H1 (cell line): Measurements from ENCODE around the gene RPLP2. TPM values are rescaled to one million over a fixed set of nuclear protein-coding genes. Genes with fewer than 3 reads are reported as not detected.

Experiments
- CTCF ChIA-PET: fragments of 300-600 bp; sonication (Branson Sonifier 250); formaldehyde crosslinking; loops from one replicate; lab custom pipeline; 2021; ENCODE audit not compliant: partially characterized antibody; lab: Charles Lee
- POLR2A ChIA-PET: fragments of 300-600 bp; sonication (Branson Sonifier 250); formaldehyde crosslinking; loops from one replicate; lab custom pipeline; 2021; ENCODE audit warnings: inconsistent platforms; ENCODE audit not compliant: partially characterized antibody; lab: Charles Lee
- DNase-seq, 2 experiments: peaks; one replicate each; pipeline versions ENCODE4 v3.0.0 to v3.0.0-alpha.2; 2010 to 2022; ENCODE audit warnings: low spot score in 2 of 2, low read depth in 1 of 2, mixed read lengths in 1 of 2
- FAIRE-seq: peaks from 2 replicates; lab custom pipeline; 2011; peaks lifted over from hg19 to GRCh38; lab: Jason Lieb, UNC
- H2AFZ ChIP-seq: 2 replicates; pipeline ENCODE4 v1.8.1; 2012; ENCODE audit warnings: low read length, inconsistent platforms
- H2AK5ac ChIP-seq: 2 replicates; pipeline ENCODE4 v1.6.1; 2013; ENCODE audit warnings: low read depth, low read length
- H2BK120ac ChIP-seq: replicated peaks from 2 replicates; pipeline ENCODE3; 2013; ENCODE audit warnings: low read depth, low read length, inconsistent platforms
- H2BK12ac ChIP-seq: 2 replicates; pipeline ENCODE4 v1.6.1; 2013; ENCODE audit warnings: low read depth, low read length
- H2BK15ac ChIP-seq: 2 replicates; pipeline ENCODE4 v1.6.1; 2013; ENCODE audit warnings: low read length
- H2BK20ac ChIP-seq: 2 replicates; pipeline ENCODE4 v1.6.1; 2013; ENCODE audit warnings: low read length
- H2BK5ac ChIP-seq: 2 replicates; pipeline ENCODE4 v1.6.1; 2013; ENCODE audit warnings: low read depth, low read length
- H3K14ac ChIP-seq: 2 replicates; pipeline ENCODE4 v1.6.1; 2013; ENCODE audit warnings: inconsistent platforms; ENCODE audit not compliant: insufficient read length
- H3K18ac ChIP-seq: 2 replicates; pipeline ENCODE4 v1.6.1; 2013; ENCODE audit warnings: low read length; ENCODE audit errors: extremely low read depth
- H3K23ac ChIP-seq: 2 replicates; pipeline ENCODE4 v1.6.1; 2013; ENCODE audit warnings: inconsistent platforms; ENCODE audit not compliant: insufficient read length
- H3K23me2 ChIP-seq: 2 replicates; pipeline ENCODE4 v1.6.1; 2013; ENCODE audit warnings: low read depth, low read length
- H3K27ac ChIP-seq: 2 replicates; pipeline ENCODE4 v1.6.1; 2011; ENCODE audit warnings: low read depth, low read length, inconsistent platforms
- H3K27me3 ChIP-seq, 4 experiments: replicated peaks in 1 of 4; 1 replicate in 1 of 4; 2 replicates in 3 of 4; pipeline versions ENCODE4 v1.6.1 to v1.8.1; 2011 to 2013; ENCODE audit warnings: low read length in 3 of 4, mild to moderate bottlenecking in 3 of 4, inconsistent platforms in 2 of 4, mixed read lengths in 2 of 4, moderate library complexity in 1 of 4; ENCODE audit not compliant: control insufficient read depth in 3 of 4, insufficient read depth in 3 of 4; ENCODE audit errors: extremely low read depth in 1 of 4
- H3K36me3 ChIP-seq, 4 experiments: 2 replicates each; pipeline versions ENCODE4 v1.6.1 to v1.8.1; 2011 to 2013; ENCODE audit warnings: mild to moderate bottlenecking in 4 of 4, low read length in 3 of 4, moderate library complexity in 2 of 4, control low read depth in 1 of 4, inconsistent platforms in 1 of 4; ENCODE audit not compliant: insufficient read depth in 4 of 4, control insufficient read depth in 2 of 4
- H3K4ac ChIP-seq: replicated peaks from 2 replicates; pipeline ENCODE3; 2013; ENCODE audit warnings: low read length, low read depth, mixed read lengths, inconsistent platforms; ENCODE audit not compliant: insufficient read length
- H3K4me1 ChIP-seq, 4 experiments: replicated peaks in 1 of 4; 1 replicate in 1 of 4; 2 replicates in 3 of 4; pipeline versions ENCODE4 v1.6.1 to v1.8.1; 2011 to 2013; ENCODE audit warnings: low read length in 3 of 4, inconsistent platforms in 2 of 4, mixed read lengths in 1 of 4; ENCODE audit not compliant: insufficient read depth in 4 of 4, control insufficient read depth in 3 of 4
- H3K4me2 ChIP-seq, 2 experiments: 2 replicates each; pipeline versions ENCODE4 v1.6.1 to v1.8.1; 2011 to 2013; ENCODE audit warnings: low read depth in 2 of 2, low read length in 2 of 2, control low read depth in 1 of 2, inconsistent platforms in 1 of 2, mild to moderate bottlenecking in 1 of 2; ENCODE audit not compliant: insufficient read depth in 1 of 2
- H3K4me3 ChIP-seq, 4 experiments: fragments of 200-600, 300-600 bp in 1 of 4; sonication (generic), shearing (Covaris generic), sonication (Bioruptor Twin) in 1 of 4; 2 replicates each; pipeline versions ENCODE4 v1.5.1 to v1.8.1; 2011 to 2016; ENCODE audit warnings: low read length in 4 of 4, low read depth in 3 of 4, control low read depth in 2 of 4, inconsistent platforms in 2 of 4, mild to moderate bottlenecking in 2 of 4, mixed read lengths in 1 of 4, moderate library complexity in 1 of 4; ENCODE audit not compliant: insufficient read depth in 2 of 4; ENCODE audit errors: extremely low read depth in 1 of 4
- H3K56ac ChIP-seq: replicated peaks from 2 replicates; pipeline ENCODE3; 2013; ENCODE audit warnings: low read depth, mild to moderate bottlenecking, mixed read lengths, low read length, inconsistent platforms; ENCODE audit not compliant: insufficient read length
- H3K79me1 ChIP-seq: 2 replicates; pipeline ENCODE4 v1.6.1; 2013; ENCODE audit warnings: low read depth, low read length, control low read depth
- H3K79me2 ChIP-seq, 2 experiments: 2 replicates each; pipeline versions ENCODE4 v1.6.1 to v1.8.1; 2012 to 2013; ENCODE audit warnings: low read length in 2 of 2, mild to moderate bottlenecking in 2 of 2, inconsistent platforms in 1 of 2; ENCODE audit not compliant: insufficient read depth in 2 of 2, control insufficient read depth in 1 of 2
- H3K9ac ChIP-seq, 4 experiments: replicated peaks in 1 of 4; 1 replicate in 1 of 4; 2 replicates in 3 of 4; pipeline versions ENCODE4 v1.6.1 to v1.8.1; 2011 to 2013; ENCODE audit warnings: low read depth in 3 of 4, low read length in 3 of 4, control low read depth in 2 of 4, mild to moderate bottlenecking in 2 of 4, moderate library complexity in 2 of 4, inconsistent platforms in 1 of 4; ENCODE audit errors: extremely low read depth in 1 of 4
- H3K9me3 ChIP-seq, 2 experiments: 2 replicates each; pipeline versions ENCODE4 v1.6.1 to v1.8.1; 2012 to 2013; ENCODE audit warnings: mild to moderate bottlenecking in 2 of 2, moderate library complexity in 2 of 2, control low read depth in 1 of 2, inconsistent platforms in 1 of 2, low read depth in 1 of 2, low read length in 1 of 2, mixed read lengths in 1 of 2; ENCODE audit not compliant: insufficient read depth in 2 of 2
- H4K20me1 ChIP-seq, 2 experiments: replicated peaks in 1 of 2; 2 replicates each; pipeline versions ENCODE3 to v1.8.1; 2011 to 2013; ENCODE audit warnings: inconsistent platforms in 2 of 2, low read length in 2 of 2, mild to moderate bottlenecking in 1 of 2; ENCODE audit not compliant: insufficient read depth in 2 of 2, control insufficient read depth in 1 of 2
- H4K5ac ChIP-seq: 2 replicates; pipeline ENCODE4 v1.6.1; 2013; ENCODE audit warnings: low read length, low read depth, mixed read lengths, inconsistent platforms; ENCODE audit not compliant: insufficient read length
- H4K8ac ChIP-seq: 2 replicates; pipeline ENCODE4 v1.8.0; 2013; ENCODE audit warnings: mild to moderate bottlenecking, moderate library complexity, low read length, inconsistent platforms; ENCODE audit not compliant: insufficient read depth; ENCODE audit errors: extremely low read depth
- H4K91ac ChIP-seq: replicated peaks from 2 replicates; pipeline ENCODE3; 2013; ENCODE audit warnings: low read length, mixed read lengths, inconsistent platforms; ENCODE audit not compliant: insufficient read length
- EZH2 ChIP-seq: fragments of 200-600 bp; sonication (generic); IDR thresholded peaks from 2 replicates; pipeline ENCODE4 v1.7.1; 2012; ENCODE audit warnings: low read depth, mild to moderate bottlenecking, moderate library complexity, low read length, inconsistent platforms; ENCODE audit not compliant: severe bottlenecking
- FOSL1 ChIP-seq: IDR thresholded peaks from 2 replicates; pipeline ENCODE4 v1.6.1; 2011; ENCODE audit warnings: mild to moderate bottlenecking, low read depth, low read length, moderate library complexity; ENCODE audit not compliant: insufficient read depth
- NANOG ChIP-seq: IDR thresholded peaks from 2 replicates; pipeline ENCODE4 v1.6.1; 2011; ENCODE audit warnings: low read length, low read depth, mild to moderate bottlenecking, inconsistent platforms; ENCODE audit not compliant: insufficient read depth, poor library complexity, severe bottlenecking
- SRF ChIP-seq: IDR thresholded peaks from 2 replicates; pipeline ENCODE4 v1.6.1; 2011; ENCODE audit warnings: mild to moderate bottlenecking, low read depth, low read length, moderate library complexity
- SUZ12 ChIP-seq: fragments of 200-600 bp; sonication (generic); IDR thresholded peaks from 2 replicates; pipeline ENCODE4 v1.6.1; 2012; ENCODE audit warnings: mild to moderate bottlenecking, inconsistent platforms, low read length, moderate library complexity, mixed read lengths
- whole genome bisulfite sequencing, 2 experiments: shearing (Covaris generic) in 1 of 2; methylation state at CpG; one replicate each; pipeline versions ENCODE4 v1.1.6 to v1.1.7; 2013 to 2015; ENCODE audit warnings: low lambda C conversion rate in 2 of 2, mixed read lengths in 2 of 2, inconsistent platforms in 1 of 2, low coverage in 1 of 2, missing lambda C conversion rate in 1 of 2; ENCODE audit not compliant: insufficient replicate concordance in 2 of 2, insufficient coverage in 1 of 2, insufficient read length in 1 of 2; ENCODE audit errors: extremely low coverage in 1 of 2, missing lambda C conversion rate in 1 of 2; 5-methylcytosine and 5-hydroxymethylcytosine counted together
- polyA plus RNA-seq, 7 experiments: library from polyadenylated mRNA; depleted of rRNA in 3 of 7; stranded (reverse) in 5 of 7; unstranded in 2 of 7; fragments of >200 nt in 5 of 7; fragments of 200-250 nt in 2 of 7; gene quantifications; 1 replicate in 5 of 7; 2 replicates in 1 of 7; 4 replicates in 1 of 7; pipeline versions ENCODE4 v1.2.1 to v1.2.3, GENCODE V29; 2011 to 2013; ENCODE audit warnings: missing spikeins in 2 of 7, mixed read lengths in 2 of 7
- total RNA-seq: library from RNA; stranded (reverse); fragmentation: NEBNext Ultra II Directional; extraction: Animal tissue kit (Norgen Biotek cat#: 25700); gene quantifications from 2 replicates; pipeline ENCODE4 v1.2.1, GENCODE V29; 2021

The RPLP2 gene
- total and polyA plus RNA-seq, 2 of the 8 experiments (the other 6 are each of a cell fraction or from before 2014, with no cell fraction given): 1,789 to 2,106 TPM

DNA sequence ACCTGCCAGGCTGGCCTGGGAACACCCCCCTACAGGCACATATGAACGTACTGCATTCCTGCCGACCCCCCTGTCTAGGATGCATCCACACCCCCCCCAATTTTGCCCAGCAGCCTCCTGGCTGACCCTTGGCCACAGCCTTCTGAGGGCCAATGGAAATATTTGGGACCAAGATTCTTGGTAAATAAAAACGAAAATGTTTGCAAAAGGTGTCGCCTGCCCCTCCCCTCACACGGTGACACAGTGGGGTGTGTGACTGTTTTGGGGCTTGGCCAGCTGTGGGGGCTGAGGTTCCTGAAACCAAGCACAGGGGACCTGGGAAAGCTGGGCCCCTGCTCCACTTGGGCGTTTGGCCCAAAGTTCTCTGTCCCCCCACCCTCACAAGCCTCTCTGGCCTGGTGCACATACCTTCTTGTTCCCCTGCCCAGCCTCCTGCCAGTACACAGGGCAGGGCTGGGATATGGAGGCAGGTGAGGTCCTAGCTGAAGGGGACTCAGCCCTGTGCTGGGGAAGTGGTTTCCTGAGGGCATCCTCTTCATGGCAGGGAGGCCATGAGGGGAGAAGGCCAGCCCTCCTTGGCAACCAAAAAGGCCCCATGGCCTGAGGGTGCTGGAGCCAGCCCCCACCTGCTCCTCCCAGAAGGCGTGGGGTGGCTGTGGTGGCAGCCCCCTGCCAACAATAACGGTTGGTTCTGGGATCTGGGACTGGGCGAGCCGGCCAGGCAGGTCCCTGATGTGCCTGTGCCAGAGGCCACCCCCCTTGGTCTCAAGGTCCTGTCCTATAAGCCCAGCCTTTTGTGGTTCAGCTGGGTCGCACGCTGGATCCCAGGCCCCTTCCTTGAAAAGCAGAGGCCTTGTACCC lies 15.8 kb downstream of the RPLP2 start:
- no peak overlapping the region for H3K14ac ChIP-seq
- no peak overlapping the region for H3K4me2 ChIP-seq
- 88% methylated on average over 11 of the region's 12 CpGs; no CpG with 5 or more reads in 1 of the 2 experiments for WGBS, 2 experiments
- no peak overlapping the region; the same call in 1 of the 2 replicates for H2AK5ac ChIP-seq
- peaks cover 8% of the 10 kb centered on the region for H3K79me1 ChIP-seq
- H3K9ac ChIP-seq: no peak overlapping the region
- H4K91ac ChIP-seq: no peak overlapping the region
- H2BK5ac ChIP-seq: no peak overlapping the region
- peaks cover 0 to 30% (median 25%) of the 10 kb centered on the region in 4 experiments; a peak in 6 of 7 replicates for H3K4me1 ChIP-seq
- H4K8ac ChIP-seq: no peak overlapping the region; the same call in 1 of the 2 replicates
- peaks cover 0 to 10% (median 1%) of the 10 kb centered on the region in 4 experiments; a peak in 1 of 8 replicates for H3K36me3 ChIP-seq
- no peak overlapping the region for H3K56ac ChIP-seq
- no peaks in the 10 kb centered on the region for H3K9me3 ChIP-seq
- no peak overlapping the region for H3K4me3 ChIP-seq
- no peak overlapping the region for H3K18ac ChIP-seq
- no peak for TF ChIP-seq FOSL1
- no peak for TF ChIP-seq SUZ12
- no peak for TF ChIP-seq EZH2
- TF ChIP-seq NANOG: no peak
- no peak for TF ChIP-seq SRF
- H4K20me1 ChIP-seq: peaks cover 0 to 13% of the 10 kb centered on the region in 2 experiments
- no peak overlapping the region for H2AFZ ChIP-seq
- no peak for DNase-seq
- no peak overlapping the region for H3K4ac ChIP-seq
- H2BK120ac ChIP-seq: no peak overlapping the region
- no peak overlapping the region for H3K27ac ChIP-seq
- CTCF ChIA-PET: interaction anchor here (0.9 kb wide), 1 partner anchor 13 kb away, joined by 3 read pairs; no protein-coding TSS in a partner anchor
- peaks cover 19% of the 10 kb centered on the region for H3K23me2 ChIP-seq
- H3K27me3 ChIP-seq: peaks cover 1 to 24% (median 13%) of the 10 kb centered on the region in 4 experiments
- H2BK15ac ChIP-seq: no peak overlapping the region
- H2BK20ac ChIP-seq: no peak overlapping the region
- H3K23ac ChIP-seq: no peak overlapping the region
- H2BK12ac ChIP-seq: no peak overlapping the region
- POLR2A ChIA-PET: interaction anchor here (0.6 to 53.0 kb wide), 4 partner anchors 5 to 92 kb away, joined by 3 to 1917 read pairs (median 961); partner anchors contain the start of genes CD151, CEND1, CRACR2B and PIDD1
- no peak for FAIRE-seq
- peaks cover 0 to 1% of the 10 kb centered on the region in 2 experiments; a peak in 1 of 4 replicates for H3K79me2 ChIP-seq
- H4K5ac ChIP-seq: no peak overlapping the region
